Breast epithelium (tissue), 4 donors: ENCODE results near the gene NFE2L2. TPM values are rescaled to one million over a fixed set of nuclear protein-coding genes. Genes with fewer than 3 reads are reported as not detected.
"Not testable (repeated sequence)": the region's sequence is repeated elsewhere in the genome, so short reads cannot be mapped to it uniquely, and the experiment has no call there.

Source experiments
- DNase-seq, 2 donors: peaks; one replicate each; pipeline ENCODE4 v3.0.0-alpha.2; 2019; ENCODE audit warnings: low spot score in 2 of 2
- H3K27ac ChIP-seq, 2 donors: fragments of 200-600 bp; sonication (generic) in 1 of 2; one replicate each; pipeline ENCODE4 v1.5.1; 2016 to 2019; ENCODE audit warnings: mild to moderate bottlenecking in 1 of 2
- H3K27me3 ChIP-seq, 2 donors: fragments of 200-600 bp; sonication (generic) in 1 of 2; one replicate each; pipeline versions ENCODE4 v1.5.1 to v1.6.0; 2017 to 2019; ENCODE audit warnings: control low read depth in 1 of 2, mild to moderate bottlenecking in 1 of 2
- H3K36me3 ChIP-seq: fragments of 200-600 bp; one replicate; pipeline ENCODE4 v1.5.1; 2019
- H3K4me1 ChIP-seq, 2 donors: fragments of 200-600 bp; sonication (generic); one replicate each; pipeline ENCODE4 v1.5.1; 2016 to 2019; ENCODE audit warnings: control low read depth in 1 of 2
- H3K4me3 ChIP-seq, 3 donors: fragments of 200-600 bp; sonication (generic); 1 replicate in 2 of 3; 2 replicates in 1 of 3; pipeline ENCODE4 v1.5.1; 2016 to 2019; ENCODE audit warnings: mild to moderate bottlenecking in 3 of 3, moderate library complexity in 2 of 3
- H3K9me3 ChIP-seq, 2 donors: fragments of 200-600 bp; sonication (generic) in 1 of 2; one replicate each; pipeline ENCODE4 v1.5.1; 2016 to 2019; ENCODE audit warnings: control low read depth in 1 of 2
- POLR2A ChIP-seq: fragments of 450-650 bp; IDR thresholded peaks from one replicate; pipeline ENCODE4 v1.6.1; 2016; ENCODE audit warnings: antibody characterized with exemption, mild to moderate bottlenecking, moderate library complexity
- POLR2AphosphoS5 ChIP-seq, 3 donors: sonication (generic); formaldehyde crosslinking; IDR thresholded peaks; one replicate each; pipeline ENCODE4 v1.6.1; 2017; ENCODE audit warnings: antibody characterized with exemption in 3 of 3
- intact Hi-C: fragments of 100-400 bp; cut with DNase I; formaldehyde crosslinking; loops from one replicate; pipeline ENCODE4 v1.15.1; 2023; ENCODE audit warnings: low total_unique reads
- total RNA-seq, 3 donors: library from RNA; depleted of rRNA; stranded (reverse); fragments of >200 nt; gene quantifications; one replicate each; pipeline ENCODE4 v1.1.0, GENCODE V29; 2016
- TF ChIP-seq, protein P1 (sequence below), 3 donors: fragments of 450-650 bp; IDR thresholded peaks; one replicate each; pipeline ENCODE4 v1.5.1; 2016 to 2017; ENCODE audit warnings: antibody characterized with exemption in 3 of 3, mild to moderate bottlenecking in 3 of 3, moderate library complexity in 3 of 3

Gene NFE2L2
- total RNA-seq, 3 donors from 2014 or later = 63.8 to 133 (median 124) TPM

DNA sequence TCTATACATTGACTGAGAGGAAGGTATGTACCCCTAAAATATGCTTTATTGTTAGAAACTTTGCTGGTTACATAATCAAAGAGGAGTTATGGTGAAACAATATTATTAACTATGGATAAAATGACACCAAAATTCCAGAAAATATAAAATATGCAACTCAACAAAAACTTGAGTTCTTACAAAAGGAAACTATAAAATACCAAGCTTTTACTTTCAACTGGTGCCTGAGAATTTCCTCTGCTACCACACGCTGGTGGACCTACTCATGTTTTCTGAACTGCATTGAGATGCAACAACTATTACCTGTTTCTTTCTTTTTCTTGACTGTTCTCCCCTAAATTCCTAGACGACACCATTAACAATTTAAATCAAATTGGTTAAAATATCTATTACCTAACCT is 8.2 kb upstream of the NFE2L2 start:
- TF ChIP-seq POLR2A = no peak
- Histone ChIP-seq H3K27me3 (no peaks in the 10 kb centered on the region), H3K9me3 (no peaks in the 10 kb centered on the region), H3K27ac (no peak overlapping the region), H3K4me3 (no peak overlapping the region), H3K4me1 (no peaks in the 10 kb centered on the region), H3K36me3 (no peaks in the 10 kb centered on the region)
- no peak for DNase-seq
- intact Hi-C loops = no loop called here

DNA sequence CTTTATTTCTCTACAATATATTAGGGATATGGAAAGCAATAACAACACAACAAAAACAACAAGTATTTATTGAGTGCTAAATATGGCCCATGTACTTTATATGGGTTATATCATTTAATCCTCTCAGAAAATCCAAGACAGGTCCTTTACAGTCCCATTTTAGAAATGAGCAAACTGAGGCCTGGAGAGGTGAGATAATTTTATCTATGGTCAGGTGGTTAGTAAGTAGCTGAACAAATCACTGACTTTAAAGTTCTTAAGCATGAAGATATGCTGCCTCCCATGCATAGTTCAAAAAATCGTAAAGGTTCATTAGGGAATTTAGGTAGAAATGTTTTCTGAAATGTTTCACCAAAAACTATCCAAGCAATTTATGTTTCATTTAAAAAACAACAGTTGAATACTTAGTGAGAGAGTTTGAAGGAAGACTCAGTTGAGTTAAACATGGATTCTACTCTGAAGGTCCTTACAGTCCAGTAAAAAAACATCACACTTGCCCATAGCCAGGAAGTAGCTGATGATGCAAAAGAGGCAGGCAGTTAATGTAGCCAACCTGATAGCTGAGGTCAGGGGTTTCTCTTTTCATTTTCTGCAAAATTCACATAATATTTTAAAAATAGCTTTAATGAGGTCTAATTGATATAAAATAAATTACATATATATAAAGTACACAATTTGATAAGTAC is 7.6 kb upstream of the NFE2L2 start:
- no peaks in the 10 kb centered on the region for H3K4me1 ChIP-seq
- intact Hi-C loops = no loop called here
- no peak overlapping the region for H3K4me3 ChIP-seq
- no peaks in the 10 kb centered on the region for H3K9me3 ChIP-seq
- TF ChIP-seq POLR2A (no peak), POLR2AphosphoS5 (IDR thresholded peaks at IDR 0.05) (no peak)
- TF ChIP-seq, protein P1, sequence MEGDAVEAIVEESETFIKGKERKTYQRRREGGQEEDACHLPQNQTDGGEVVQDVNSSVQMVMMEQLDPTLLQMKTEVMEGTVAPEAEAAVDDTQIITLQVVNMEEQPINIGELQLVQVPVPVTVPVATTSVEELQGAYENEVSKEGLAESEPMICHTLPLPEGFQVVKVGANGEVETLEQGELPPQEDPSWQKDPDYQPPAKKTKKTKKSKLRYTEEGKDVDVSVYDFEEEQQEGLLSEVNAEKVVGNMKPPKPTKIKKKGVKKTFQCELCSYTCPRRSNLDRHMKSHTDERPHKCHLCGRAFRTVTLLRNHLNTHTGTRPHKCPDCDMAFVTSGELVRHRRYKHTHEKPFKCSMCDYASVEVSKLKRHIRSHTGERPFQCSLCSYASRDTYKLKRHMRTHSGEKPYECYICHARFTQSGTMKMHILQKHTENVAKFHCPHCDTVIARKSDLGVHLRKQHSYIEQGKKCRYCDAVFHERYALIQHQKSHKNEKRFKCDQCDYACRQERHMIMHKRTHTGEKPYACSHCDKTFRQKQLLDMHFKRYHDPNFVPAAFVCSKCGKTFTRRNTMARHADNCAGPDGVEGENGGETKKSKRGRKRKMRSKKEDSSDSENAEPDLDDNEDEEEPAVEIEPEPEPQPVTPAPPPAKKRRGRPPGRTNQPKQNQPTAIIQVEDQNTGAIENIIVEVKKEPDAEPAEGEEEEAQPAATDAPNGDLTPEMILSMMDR (IDR thresholded peaks at IDR 0.05) = no peak
- H3K27me3 ChIP-seq = no peaks in the 10 kb centered on the region
- DNase-seq = no peak
- H3K36me3 ChIP-seq = no peaks in the 10 kb centered on the region
- no peak overlapping the region for H3K27ac ChIP-seq

DNA sequence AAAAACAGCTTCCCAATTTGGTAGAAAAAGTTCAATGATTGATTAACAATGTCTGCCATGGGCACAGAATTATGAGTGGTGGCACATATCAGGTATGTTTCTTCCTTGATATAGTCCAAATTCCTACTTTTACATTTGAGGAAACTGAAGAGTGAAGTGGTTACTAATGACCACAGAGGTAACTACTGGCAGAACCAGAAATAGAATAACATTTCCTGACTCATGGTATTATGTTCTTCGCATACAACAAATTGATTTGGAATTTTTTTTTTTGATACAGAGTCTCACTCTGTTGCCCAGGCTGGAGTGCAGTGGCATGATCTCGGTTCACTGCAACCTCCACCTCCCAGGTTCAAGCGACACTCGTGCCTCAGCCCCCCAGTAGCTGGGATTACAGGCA is 6.0 kb upstream of the NFE2L2 start:
- Histone ChIP-seq H3K9me3 (no peaks in the 10 kb centered on the region), H3K4me3 (no peak overlapping the region), H3K4me1 (peaks cover 0 to 6% of the 10 kb centered on the region in 2 donors), H3K27me3 (no peaks in the 10 kb centered on the region), H3K27ac (no peak overlapping the region), H3K36me3 (no peaks in the 10 kb centered on the region)
- DNase-seq = no peak
- intact Hi-C loops = no loop called here
- no peak for TF ChIP-seq POLR2AphosphoS5 (IDR thresholded peaks at IDR 0.05)
- TF ChIP-seq, protein P1 (IDR thresholded peaks at IDR 0.05) = no peak
- no peak for TF ChIP-seq POLR2A

DNA sequence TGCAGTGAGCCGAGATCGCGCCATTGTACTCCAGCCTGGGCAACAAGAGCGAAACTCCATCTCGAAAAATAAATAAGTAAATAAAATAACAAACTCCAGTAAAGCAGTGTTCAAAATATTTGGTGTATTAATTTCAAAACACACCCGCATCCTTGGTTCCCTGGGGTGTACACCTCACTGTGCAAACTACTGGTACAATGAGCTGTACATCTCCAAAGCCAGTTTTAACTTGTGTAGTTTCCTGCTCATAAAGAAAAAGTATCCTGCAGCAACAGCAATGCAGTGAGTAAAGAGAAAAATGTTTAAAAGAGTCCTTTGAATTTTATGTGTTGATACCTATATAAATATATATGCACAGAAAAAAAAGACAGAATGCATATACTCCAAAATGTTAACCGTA is 4.4 kb upstream of the NFE2L2 start:
- H3K9me3 ChIP-seq = no peaks in the 10 kb centered on the region
- intact Hi-C loops = no loop called here

DNA sequence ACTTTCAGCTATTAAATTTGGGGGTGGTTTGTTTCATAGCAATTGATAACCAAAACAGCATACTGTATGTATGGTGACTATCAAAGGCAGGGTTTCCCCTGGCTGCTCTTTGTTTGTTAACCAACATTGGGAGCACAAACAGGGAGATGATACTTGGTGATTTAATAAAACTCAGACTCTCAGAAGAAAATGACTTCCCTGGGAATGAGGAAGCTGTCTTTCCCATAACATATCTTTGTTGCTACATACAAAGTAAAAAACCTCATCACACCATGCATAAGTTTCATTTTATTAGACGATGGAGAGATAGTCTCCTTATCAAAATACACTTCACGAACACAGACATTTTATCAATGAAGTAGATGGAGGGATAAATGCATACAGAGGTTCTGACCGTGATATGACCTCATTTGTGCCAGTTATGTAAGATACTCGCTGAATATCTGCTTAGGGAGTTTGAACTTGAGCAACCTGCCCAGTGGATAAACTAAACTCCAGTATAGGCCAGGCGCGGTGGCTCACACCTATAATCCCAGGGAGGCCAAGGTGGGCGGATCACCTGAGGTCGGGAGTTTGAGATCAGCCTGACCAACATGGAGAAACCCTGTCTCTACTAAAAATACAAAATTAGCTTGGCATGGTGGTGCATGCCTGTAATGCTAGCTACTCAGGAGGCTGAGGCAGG is 3.8 kb upstream of the NFE2L2 start:
- Histone ChIP-seq H3K4me3 (no peak overlapping the region), H3K27me3 (no peaks in the 10 kb centered on the region), H3K36me3 (no peaks in the 10 kb centered on the region), H3K9me3 (no peaks in the 10 kb centered on the region), H3K27ac (no peak overlapping the region), H3K4me1 (peaks cover 0 to 6% of the 10 kb centered on the region in 2 donors)
- no peak for DNase-seq
- intact Hi-C loops = no loop called here
- no peak for TF ChIP-seq POLR2A
- TF ChIP-seq, protein P1 (IDR thresholded peaks at IDR 0.05) = no peak
- no peak for TF ChIP-seq POLR2AphosphoS5 (IDR thresholded peaks at IDR 0.05)

More for the DNA sequence above, 4.4 kb upstream of the NFE2L2 start:
- Histone ChIP-seq H3K4me3 (no peak overlapping the region), H3K36me3 (no peaks in the 10 kb centered on the region), H3K27ac (no peak overlapping the region), H3K27me3 (no peaks in the 10 kb centered on the region), H3K4me1 (peaks cover 0 to 6% of the 10 kb centered on the region in 2 donors)
- TF ChIP-seq POLR2A (no peak), POLR2AphosphoS5 (IDR thresholded peaks at IDR 0.05) (no peak)
- TF ChIP-seq, protein P1 (IDR thresholded peaks at IDR 0.05) = no peak
- DNase-seq = no peak

DNA sequence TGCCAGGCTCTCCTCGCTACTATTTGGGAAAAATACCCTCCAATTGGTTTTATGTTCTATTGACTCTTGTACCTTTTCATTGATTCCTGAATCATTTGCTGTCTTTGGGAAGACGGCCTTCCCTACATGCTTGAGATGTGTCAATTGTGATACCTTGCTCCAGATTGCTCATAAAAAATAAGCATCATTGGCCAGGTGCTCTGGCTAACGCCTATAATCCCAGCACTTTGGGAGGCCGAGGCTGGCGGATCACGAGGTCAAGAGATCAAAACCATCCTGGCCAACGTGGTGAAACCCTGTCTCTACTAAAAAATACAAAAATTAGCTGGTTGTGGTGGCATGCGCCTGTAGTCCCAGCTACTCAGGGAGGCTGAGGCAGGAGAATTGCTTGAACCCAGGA is 2.4 kb upstream of the NFE2L2 start:
- H3K36me3 ChIP-seq, intact Hi-C loops, H3K27me3 ChIP-seq, H3K4me3 ChIP-seq, DNase-seq, H3K9me3 ChIP-seq, H3K4me1 ChIP-seq: not testable (repeated sequence)
- peak overlapping the region in 1 of 2 donors; percentile 100 for H3K27ac ChIP-seq
